Endodermal cell (in vitro differentiated cells): ENCODE results near the gene C1QTNF1. TPM values are rescaled to one million over a fixed set of nuclear protein-coding genes. Genes with fewer than 3 reads are reported as not detected.

Source experiments
- DNase-seq: peaks from one replicate; pipeline ENCODE4 v3.0.0-alpha.2; 2017
- H3K27ac ChIP-seq: 2 replicates; pipeline ENCODE4 v1.5.1; 2013; ENCODE audit warnings: mild to moderate bottlenecking, low read depth, low read length, moderate library complexity
- H3K27me3 ChIP-seq: 2 replicates; pipeline ENCODE4 v1.6.1; 2013; ENCODE audit warnings: mild to moderate bottlenecking, low read length, moderate library complexity; ENCODE audit not compliant: insufficient read depth, control insufficient read depth, poor library complexity, severe bottlenecking
- H3K36me3 ChIP-seq: 2 replicates; pipeline ENCODE4 v1.7.0; 2013; ENCODE audit warnings: mild to moderate bottlenecking, low read length, moderate library complexity; ENCODE audit not compliant: control insufficient read depth, insufficient read depth
- H3K4me1 ChIP-seq: one replicate; pipeline ENCODE4 v1.7.0; 2013; ENCODE audit warnings: low read length; ENCODE audit not compliant: control insufficient read depth, insufficient read depth
- H3K4me3 ChIP-seq: 2 replicates; pipeline ENCODE4 v1.5.1; 2013; ENCODE audit warnings: mild to moderate bottlenecking, low read length, moderate library complexity
- H3K9ac ChIP-seq: 2 replicates; pipeline ENCODE4 v1.6.1; 2013; ENCODE audit warnings: mild to moderate bottlenecking, low read length, moderate library complexity; ENCODE audit not compliant: poor library complexity, severe bottlenecking; ENCODE audit errors: extremely low read depth
- H3K9me3 ChIP-seq: 2 replicates; pipeline ENCODE4 v1.6.1; 2013; ENCODE audit warnings: mild to moderate bottlenecking, low read length, moderate library complexity; ENCODE audit not compliant: control insufficient read depth
- H3K27ac Mint-ChIP-seq: 2 replicates; pipeline ENCODE4 v1.8.0; 2020; ENCODE audit warnings: mixed read lengths
- H3K27me3 Mint-ChIP-seq: 2 replicates; pipeline ENCODE4 v1.8.0; 2021; ENCODE audit warnings: mild to moderate bottlenecking, mixed read lengths; ENCODE audit not compliant: insufficient read depth
- H3K36me3 Mint-ChIP-seq: 2 replicates; pipeline ENCODE4 v1.8.0; 2020; ENCODE audit warnings: low read depth, mixed read lengths
- H3K4me1 Mint-ChIP-seq: 2 replicates; pipeline ENCODE4 v1.8.0; 2020; ENCODE audit warnings: mixed read lengths
- H3K4me3 Mint-ChIP-seq: 2 replicates; pipeline ENCODE4 v1.8.0; 2020; ENCODE audit warnings: mild to moderate bottlenecking, moderate library complexity, mixed read lengths
- H3K9me3 Mint-ChIP-seq: 2 replicates; pipeline ENCODE4 v1.8.0; 2020; ENCODE audit warnings: mild to moderate bottlenecking, mixed read lengths
- CTCF ChIP-seq: fragments of 200-600 bp; sonication (generic); conservative IDR thresholded peaks from 2 replicates; pipeline ENCODE4 v1.5.0; 2021; ENCODE audit warnings: antibody characterized with exemption, mild to moderate bottlenecking
- WGBS, 2 experiments: methylation state at CpG; one replicate each; pipeline versions ENCODE4 v1.1.5 to v1.1.7; 2013; ENCODE audit warnings: missing lambda C conversion rate in 2 of 2, mixed read lengths in 1 of 2; ENCODE audit not compliant: insufficient coverage in 1 of 2, insufficient read length in 1 of 2; 5-methylcytosine and 5-hydroxymethylcytosine counted together
- total RNA-seq, 2 donors: library from RNA; stranded (reverse); fragmentation: NEBNext Ultra II Directional in 1 of 2; extraction: Animal tissue kit (Norgen Biotek cat#: 25700) in 1 of 2; gene quantifications; 2 replicates in 1 of 2; 3 replicates in 1 of 2; pipeline ENCODE4 v1.2.1, GENCODE V29; 2021

The C1QTNF1 gene
- total RNA-seq, 2 donors from 2014 or later = 16.0 to 16.5 TPM

- no peak for TF ChIP-seq CTCF
- no peak overlapping the region for H3K4me3 Mint-ChIP-seq
- peaks cover 40% of the 10 kb centered on the region for H3K36me3 Mint-ChIP-seq
- Histone ChIP-seq H3K9me3 (no peaks in the 10 kb centered on the region), H3K9ac (no peak overlapping the region), H3K27ac (no peak overlapping the region), H3K36me3 (peaks cover 20% of the 10 kb centered on the region), H3K4me3 (no peak overlapping the region), H3K4me1 (no peaks in the 10 kb centered on the region), H3K27me3 (no peaks in the 10 kb centered on the region)
- 92 to 100% methylated on average over 4 to 14 of the region's 14 CpGs for WGBS, 2 experiments
- H3K4me1 Mint-ChIP-seq = peaks cover 3% of the 10 kb centered on the region
- peak; percentile 36 for DNase-seq
- H3K27ac Mint-ChIP-seq = no peak overlapping the region
- no peaks in the 10 kb centered on the region for H3K9me3 Mint-ChIP-seq
- peaks cover 27% of the 10 kb centered on the region for H3K27me3 Mint-ChIP-seq
These were observed 21.7 kb upstream of the C1QTNF1 start for GRCh38 chr17:79002291-79002690.

DNA sequence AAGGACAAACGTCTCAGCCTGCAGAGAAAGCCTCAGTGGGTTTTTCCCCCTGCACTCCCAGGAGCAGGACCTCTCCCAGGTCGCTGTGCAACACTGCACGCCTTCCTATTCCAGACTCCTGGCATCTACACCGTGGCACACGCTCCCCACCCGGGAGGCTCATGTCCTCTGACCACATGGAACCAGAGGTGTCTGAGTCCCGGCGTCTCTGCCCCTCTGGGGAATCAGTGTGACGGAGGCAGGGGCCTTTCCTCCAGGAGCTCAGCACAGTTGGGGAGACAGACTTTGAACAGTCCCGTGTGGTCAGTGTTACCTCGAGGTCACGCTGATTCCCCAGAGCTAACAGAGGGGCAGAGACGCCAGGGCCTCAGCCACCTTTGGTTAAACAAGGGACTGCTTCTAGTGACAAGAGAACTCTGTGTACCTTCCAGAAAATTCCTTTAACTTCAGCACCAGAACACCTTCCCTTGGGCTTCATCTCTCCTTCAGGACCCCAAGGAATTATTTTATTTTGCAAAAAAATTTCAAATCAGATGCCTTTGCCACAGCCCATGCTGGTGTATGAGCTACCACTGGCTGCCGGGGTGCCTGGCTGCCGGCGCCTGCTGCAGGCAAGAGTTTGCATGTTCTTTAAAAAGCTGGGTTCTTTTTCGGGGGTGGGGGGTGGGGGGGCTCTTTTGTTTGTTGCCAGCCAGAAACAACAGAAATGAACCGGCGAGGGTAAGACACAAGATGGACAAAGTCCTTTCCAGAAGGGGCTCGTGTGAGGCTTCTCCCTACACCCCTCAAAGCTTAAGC lies 21.0 kb upstream of the C1QTNF1 start:
- peaks cover 19% of the 10 kb centered on the region for H3K36me3 ChIP-seq
- no peak overlapping the region for H3K4me3 ChIP-seq
- no peaks in the 10 kb centered on the region for H3K27me3 ChIP-seq
- peaks cover 37% of the 10 kb centered on the region for H3K36me3 Mint-ChIP-seq
- WGBS, 2 experiments = 87 to 93% methylated on average over 13 to 20 of the region's 20 CpGs
- no peaks in the 10 kb centered on the region for H3K9me3 ChIP-seq
- no peak for TF ChIP-seq CTCF
- no peaks in the 10 kb centered on the region for H3K9me3 Mint-ChIP-seq
- H3K27ac Mint-ChIP-seq = no peak overlapping the region
- no peak overlapping the region for H3K4me3 Mint-ChIP-seq
- peaks cover 1% of the 10 kb centered on the region for H3K4me1 ChIP-seq
- no peak overlapping the region for H3K9ac ChIP-seq
- peak overlapping the region; percentile 36 for H3K27ac ChIP-seq
- peaks cover 33% of the 10 kb centered on the region for H3K27me3 Mint-ChIP-seq
- peak; percentile 51 for DNase-seq
- H3K4me1 Mint-ChIP-seq = peaks cover 3% of the 10 kb centered on the region

DNA sequence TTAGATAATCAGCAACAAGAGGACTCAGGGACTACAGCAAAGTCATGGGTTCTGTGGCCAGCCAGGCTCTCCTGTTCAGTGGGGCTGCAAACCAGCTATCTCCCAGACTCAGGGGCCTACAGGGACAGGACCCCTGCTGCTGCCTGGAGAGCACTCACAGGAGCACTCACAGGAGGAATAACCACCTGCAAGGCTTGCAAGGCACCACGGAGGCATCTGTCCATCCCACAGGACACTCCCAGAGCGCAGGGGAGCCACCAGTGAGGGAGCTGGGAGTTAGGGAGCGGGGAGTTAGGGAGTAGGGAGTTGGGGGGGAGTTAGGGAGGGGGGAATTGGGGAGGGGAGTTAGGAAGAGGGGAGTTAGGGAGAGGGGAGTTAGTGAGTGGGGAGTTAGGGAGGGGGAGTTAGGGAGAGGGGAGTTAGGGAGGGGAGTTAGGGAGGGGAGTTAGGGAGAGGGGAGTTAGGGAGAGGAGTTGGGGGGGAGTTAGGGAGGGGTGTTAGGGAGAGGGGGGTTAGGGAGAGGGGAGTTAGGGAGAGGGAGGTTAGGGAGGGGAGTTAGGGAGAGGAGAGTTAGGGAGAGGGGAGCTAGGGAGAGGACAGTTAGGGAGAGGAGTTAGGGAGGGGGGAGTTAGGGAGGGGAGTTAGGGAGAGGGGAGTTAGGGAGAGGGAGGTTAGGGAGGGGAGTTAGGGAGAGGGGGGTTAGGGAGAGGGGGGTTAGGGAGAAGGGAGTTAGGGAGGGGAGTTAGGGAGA lies 20.1 kb upstream of the C1QTNF1 start:
- Histone ChIP-seq H3K9me3 (no peaks in the 10 kb centered on the region), H3K36me3 (peaks cover 15% of the 10 kb centered on the region), H3K9ac (no peak overlapping the region), H3K4me3 (no peak overlapping the region), H3K27ac (peak overlapping the region; percentile 36), H3K4me1 (peaks cover 3% of the 10 kb centered on the region), H3K27me3 (no peaks in the 10 kb centered on the region)
- DNase-seq = peak; percentile 74
- no peak overlapping the region for H3K27ac Mint-ChIP-seq
- peaks cover 34% of the 10 kb centered on the region for H3K36me3 Mint-ChIP-seq
- no peaks in the 10 kb centered on the region for H3K9me3 Mint-ChIP-seq
- 75% methylated on average over 3 of the region's 3 CpGs; no CpG with 5 or more reads in 1 of the 2 experiments for WGBS, 2 experiments
- peaks cover 40% of the 10 kb centered on the region for H3K27me3 Mint-ChIP-seq
- no peak overlapping the region for H3K4me3 Mint-ChIP-seq
- peaks cover 11% of the 10 kb centered on the region for H3K4me1 Mint-ChIP-seq
- TF ChIP-seq CTCF = no peak
